Astrocyte of the spinal cord (primary cell): ENCODE data around the gene UPK1B.

ENCODE experiments used
- DNase-seq: peaks from one replicate; pipeline ENCODE4 v3.0.0; 2011; ENCODE audit warnings: low read depth, low spot score
- H3K4me3 ChIP-seq: 2 replicates; pipeline ENCODE4 v1.5.1; 2011; ENCODE audit warnings: low read depth, mild to moderate bottlenecking, low read length, moderate library complexity
- CTCF ChIP-seq: IDR thresholded peaks from 2 replicates; pipeline ENCODE4 v1.5.1; 2012; ENCODE audit warnings: low read depth, mild to moderate bottlenecking, low read length, inconsistent platforms
- in situ Hi-C: cut with HindIII; loops from 2 replicates; pipeline ENCODE4 v1.10.0; 2017; ENCODE audit warnings: low sequenced_read_pairs

UPK1B gene

GRCh38 chr3:119222391-119222790 is 49.0 kb downstream of the UPK1B start:
- in situ Hi-C loops, result no loop called here
- no peak overlapping the region for H3K4me3 ChIP-seq
- DNase-seq, result no peak
- TF ChIP-seq CTCF, result no peak

DNA sequence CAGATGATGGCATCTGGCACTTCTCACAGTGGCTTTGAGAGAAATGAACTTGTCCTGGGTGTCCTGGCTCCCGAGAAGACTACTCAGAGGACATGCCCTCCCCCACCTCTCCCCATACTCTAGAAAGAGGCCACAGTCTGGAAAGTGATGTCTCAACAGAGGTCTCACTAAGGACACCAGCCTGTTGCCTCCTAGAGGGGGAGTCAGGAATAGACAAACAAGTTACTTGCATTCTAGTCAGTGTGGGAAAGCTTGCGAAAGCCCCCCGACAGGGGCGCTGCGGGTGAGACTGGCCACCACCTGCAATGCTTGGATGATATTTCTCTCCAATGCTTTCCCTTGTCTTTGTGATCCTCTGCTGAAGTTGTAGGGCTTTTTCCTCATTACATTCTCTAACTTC is 50.1 kb downstream of the UPK1B start:
- no peak overlapping the region for H3K4me3 ChIP-seq
- no peak for DNase-seq
- no peak for TF ChIP-seq CTCF
- in situ Hi-C loops, result no loop called here

GRCh38 chr3:119225121-119225520 is 51.7 kb downstream of the UPK1B start:
- no peak for DNase-seq
- in situ Hi-C loops, result no loop called here
- no peak overlapping the region for H3K4me3 ChIP-seq
- no peak for TF ChIP-seq CTCF

DNA sequence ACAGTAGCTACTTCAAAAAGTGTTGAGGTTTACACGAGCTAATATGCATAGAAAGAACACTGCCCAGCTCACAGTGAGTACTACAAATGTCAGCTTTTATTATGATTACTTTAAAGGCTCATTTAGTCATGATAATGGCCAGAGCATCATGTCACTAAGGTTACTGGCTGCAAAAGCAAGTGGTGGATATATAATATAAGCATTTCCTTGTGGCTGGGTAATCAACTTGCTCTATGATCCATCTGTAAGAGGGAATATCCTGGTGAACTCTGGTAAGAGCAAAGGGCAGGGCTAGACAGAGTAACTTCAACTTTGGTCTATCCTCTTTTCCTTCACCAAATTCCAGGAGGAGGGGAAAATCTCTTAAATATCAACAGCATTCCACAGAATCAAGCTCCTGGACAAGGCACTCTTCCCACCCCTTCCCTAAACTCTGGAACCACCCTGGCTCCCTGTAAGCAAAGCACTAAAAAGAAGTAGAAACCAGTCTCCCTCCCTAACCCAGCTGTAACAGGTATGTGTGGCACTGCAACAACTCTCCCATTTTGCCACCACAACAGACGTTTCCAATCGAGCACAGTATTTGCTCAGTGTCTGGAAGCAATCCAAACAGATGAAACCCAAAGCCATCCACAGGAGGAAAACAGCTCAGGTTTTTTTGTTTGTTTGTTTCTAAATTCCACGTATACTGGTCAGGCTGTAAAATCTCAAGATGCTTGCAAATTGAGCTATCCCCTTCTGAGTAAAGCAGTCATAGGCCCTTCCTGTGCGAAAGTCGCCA is 53.9 kb downstream of the UPK1B start:
- in situ Hi-C loops, result no loop called here
- TF ChIP-seq CTCF, result no peak
- DNase-seq, result no peak
- no peak overlapping the region for H3K4me3 ChIP-seq

DNA sequence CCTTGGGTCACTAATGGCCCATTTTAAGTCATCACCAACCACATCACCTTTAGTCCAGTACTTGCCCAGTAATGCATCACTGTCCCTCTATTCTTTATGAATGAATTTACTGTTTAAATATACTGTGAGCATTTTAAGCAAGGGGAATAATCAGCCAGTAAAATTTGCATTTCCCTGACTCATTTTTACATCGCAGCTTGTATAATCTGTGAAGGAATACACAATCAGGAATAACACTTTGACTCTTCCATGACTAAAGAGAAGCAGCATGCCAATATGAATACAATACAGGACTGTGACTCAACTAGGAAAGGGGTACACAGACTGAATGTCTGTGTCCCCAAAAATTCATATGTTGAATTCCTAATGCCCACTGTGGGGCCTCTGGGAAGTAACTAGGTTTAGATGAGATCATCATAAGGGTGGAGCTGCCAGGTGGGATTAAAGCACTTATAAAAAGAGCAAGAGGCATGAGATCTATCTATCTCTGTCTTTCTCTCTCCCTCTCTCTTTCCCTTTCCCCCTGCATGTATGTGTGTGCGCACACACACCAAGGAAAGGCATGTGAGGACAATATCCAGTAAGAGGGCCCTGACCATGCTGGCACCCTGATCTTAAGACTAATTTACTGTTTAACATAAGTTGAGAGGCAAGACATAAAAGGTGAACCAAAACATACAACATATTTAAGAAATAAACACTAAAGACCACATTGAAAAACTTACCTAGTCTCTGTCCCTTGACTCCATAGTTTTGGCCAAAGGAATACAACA is 55.2 kb downstream of the UPK1B start:
- DNase-seq, result no peak
- in situ Hi-C loops, result no loop called here
- H3K4me3 ChIP-seq, result no peak overlapping the region
- TF ChIP-seq CTCF, result no peak

- no peak for DNase-seq
- no peak for TF ChIP-seq CTCF
- H3K4me3 ChIP-seq, result no peak overlapping the region
- in situ Hi-C loops, result no loop called here
Observed at GRCh38 chr3:119229190-119229589, 55.8 kb downstream of the UPK1B start.
